DND-41 (cell line): ENCODE data around the gene YWHAE.

Experiments
- ATAC-seq: fragments of 200-7000 bp; cut with Tn5 transposase; 3 replicates; pipeline ENCODE4 v1.9.1; 2021; ENCODE audit warnings: low read depth; ENCODE audit not compliant: insufficient read depth
- DNase-seq: peaks from one replicate; pipeline ENCODE4 v3.0.0-alpha.2; 2020
- H2AFZ ChIP-seq: 2 replicates; pipeline ENCODE4 v1.6.0; 2012; ENCODE audit warnings: low read depth, low read length
- H3K27ac ChIP-seq: 2 replicates; pipeline ENCODE4 v1.5.1; 2012; ENCODE audit warnings: low read length, inconsistent platforms
- H3K27me3 ChIP-seq: fragments of 200-600 bp; sonication (generic); 2 replicates; pipeline ENCODE4 v1.6.0; 2012; ENCODE audit warnings: low read length, mild to moderate bottlenecking, inconsistent platforms; ENCODE audit not compliant: insufficient read depth, poor library complexity
- H3K36me3 ChIP-seq: 2 replicates; pipeline ENCODE4 v1.5.1; 2012; ENCODE audit warnings: low read length, inconsistent platforms; ENCODE audit not compliant: insufficient read depth
- H3K4me1 ChIP-seq: 2 replicates; pipeline ENCODE4 v1.5.1; 2012; ENCODE audit warnings: mild to moderate bottlenecking, low read length; ENCODE audit not compliant: insufficient read depth
- H3K4me2 ChIP-seq: 2 replicates; pipeline ENCODE4 v1.6.0; 2012; ENCODE audit warnings: mild to moderate bottlenecking, moderate library complexity, low read length, inconsistent platforms; ENCODE audit not compliant: insufficient read depth
- H3K4me3 ChIP-seq, 2 experiments: fragments of 200-600 bp in 1 of 2; shearing (Covaris generic) in 1 of 2; 2 replicates each; pipeline ENCODE4 v1.5.1; 2012 to 2016; ENCODE audit warnings: inconsistent platforms in 2 of 2, low read length in 2 of 2, mild to moderate bottlenecking in 2 of 2, low read depth in 1 of 2, moderate library complexity in 1 of 2
- H3K79me2 ChIP-seq: 2 replicates; pipeline ENCODE4 v1.6.0; 2012; ENCODE audit warnings: low read length, inconsistent platforms; ENCODE audit not compliant: insufficient read depth
- H3K9ac ChIP-seq: 2 replicates; pipeline ENCODE4 v1.6.0; 2012; ENCODE audit warnings: low read depth, mild to moderate bottlenecking, inconsistent platforms, low read length, moderate library complexity
- H3K9me3 ChIP-seq: 2 replicates; pipeline ENCODE4 v1.5.1; 2012; ENCODE audit warnings: low read length, moderate library complexity, mild to moderate bottlenecking, inconsistent platforms; ENCODE audit not compliant: insufficient read depth, severe bottlenecking
- H4K20me1 ChIP-seq: 2 replicates; pipeline ENCODE4 v1.6.0; 2012; ENCODE audit warnings: low read length; ENCODE audit not compliant: insufficient read depth
- CTCF ChIP-seq: IDR thresholded peaks from 2 replicates; pipeline ENCODE4 v1.5.1; 2012; ENCODE audit warnings: borderline replicate concordance, low read length, moderate library complexity, mild to moderate bottlenecking; ENCODE audit not compliant: poor library complexity, severe bottlenecking; ENCODE audit errors: extremely low read depth
- EZH2 ChIP-seq: IDR thresholded peaks from 3 replicates; pipeline ENCODE4 v1.6.1; 2012; ENCODE audit warnings: borderline replicate concordance, low read depth, mild to moderate bottlenecking, moderate library complexity, low read length, inconsistent platforms; ENCODE audit not compliant: severe bottlenecking

YWHAE gene

GRCh38 chr17:1373707-1374237 lies 26.2 kb downstream of the YWHAE start:
- Histone ChIP-seq H3K27ac (no peak overlapping the region), H3K27me3 (no peaks in the 10 kb centered on the region), H4K20me1 (peaks cover 99% of the 10 kb centered on the region), H3K9me3 (no peaks in the 10 kb centered on the region), H2AFZ (no peak overlapping the region), H3K79me2 (peaks cover 100% of the 10 kb centered on the region), H3K4me2 (no peak overlapping the region), H3K4me3 (no peak overlapping the region), H3K36me3 (peaks cover 77% of the 10 kb centered on the region), H3K9ac (no peak overlapping the region), H3K4me1 (no peaks in the 10 kb centered on the region)
- TF ChIP-seq EZH2 (no peak), CTCF (no peak)
- DNase-seq (no peak), ATAC-seq (no peak)

- peaks cover 98% of the 10 kb centered on the region for H4K20me1 ChIP-seq
- no peak overlapping the region for H2AFZ ChIP-seq
- no peaks in the 10 kb centered on the region for H3K4me1 ChIP-seq
- no peaks in the 10 kb centered on the region for H3K9me3 ChIP-seq
- H3K36me3 ChIP-seq: peaks cover 66% of the 10 kb centered on the region
- H3K4me3 ChIP-seq: no peak overlapping the region
- no peak overlapping the region for H3K9ac ChIP-seq
- DNase-seq (no peak), ATAC-seq (no peak)
- H3K27me3 ChIP-seq: no peaks in the 10 kb centered on the region
- no peak overlapping the region for H3K4me2 ChIP-seq
- no peak overlapping the region for H3K27ac ChIP-seq
- TF ChIP-seq CTCF (no peak), EZH2 (no peak)
- H3K79me2 ChIP-seq: peaks cover 100% of the 10 kb centered on the region
Measured at GRCh38 chr17:1372618-1373017, 27.4 kb downstream of the YWHAE start.

- H3K27ac ChIP-seq: no peak overlapping the region
Measured at GRCh38 chr17:1371893-1372590, 28.0 kb downstream of the YWHAE start.

More at GRCh38 chr17:1371893-1372590, 28.0 kb downstream of the YWHAE start:
- no peak overlapping the region for H3K4me3 ChIP-seq
- no peak overlapping the region for H3K9ac ChIP-seq
- H3K9me3 ChIP-seq: no peaks in the 10 kb centered on the region
- DNase-seq (no peak), ATAC-seq (no peak)
- H3K79me2 ChIP-seq: peaks cover 100% of the 10 kb centered on the region
- H3K27me3 ChIP-seq: no peaks in the 10 kb centered on the region
- peaks cover 98% of the 10 kb centered on the region for H4K20me1 ChIP-seq
- TF ChIP-seq CTCF (no peak), EZH2 (no peak)
- no peak overlapping the region for H2AFZ ChIP-seq
- no peaks in the 10 kb centered on the region for H3K4me1 ChIP-seq
- no peak overlapping the region for H3K4me2 ChIP-seq
- peaks cover 66% of the 10 kb centered on the region for H3K36me3 ChIP-seq
